ENCODE data around the gene DRD2. TPM values are rescaled to one million over a fixed set of nuclear protein-coding genes. Genes with fewer than 3 reads are reported as not detected.

DRD2 gene
- total RNA-seq, 2 experiments from 2014 or later = not detected

DNA sequence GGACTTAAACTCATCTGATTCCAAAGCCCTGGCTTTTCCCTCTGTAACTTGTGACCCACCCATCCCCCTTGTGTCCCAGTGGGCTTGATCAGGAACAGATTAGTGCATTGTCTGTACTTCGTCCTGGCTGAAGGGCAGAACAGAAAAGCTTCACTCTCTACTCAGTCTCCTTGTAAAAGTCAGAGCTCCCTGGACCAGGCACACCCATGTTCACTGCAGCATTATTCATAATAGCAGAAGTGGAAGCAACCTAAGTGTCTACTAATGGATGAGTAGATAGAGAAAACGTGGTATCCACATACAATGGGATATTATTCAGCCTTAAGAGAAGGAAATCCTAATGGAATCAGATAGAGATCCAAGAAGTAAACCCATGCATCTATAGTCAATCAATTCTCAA lies 20.7 kb downstream of the DRD2 start:
- H3K4me3 Mint-ChIP-seq = no peak overlapping the region
- H3K27me3 Mint-ChIP-seq (ENCODE audit: low read depth) = peaks cover 8% of the 10 kb centered on the region
- intact Hi-C loops (cut with micrococcal nuclease) = no loop called here
- CTCF ChIA-PET = no interaction called here
- no peaks in the 10 kb centered on the region for H3K4me1 Mint-ChIP-seq (ENCODE audit: low read depth)
- no peaks in the 10 kb centered on the region for H3K36me3 Mint-ChIP-seq (ENCODE audit: low read depth)
- H3K27ac Mint-ChIP-seq = no peak overlapping the region
- no peaks in the 10 kb centered on the region for H3K9me3 Mint-ChIP-seq
- no peak for DNase-seq

DNA sequence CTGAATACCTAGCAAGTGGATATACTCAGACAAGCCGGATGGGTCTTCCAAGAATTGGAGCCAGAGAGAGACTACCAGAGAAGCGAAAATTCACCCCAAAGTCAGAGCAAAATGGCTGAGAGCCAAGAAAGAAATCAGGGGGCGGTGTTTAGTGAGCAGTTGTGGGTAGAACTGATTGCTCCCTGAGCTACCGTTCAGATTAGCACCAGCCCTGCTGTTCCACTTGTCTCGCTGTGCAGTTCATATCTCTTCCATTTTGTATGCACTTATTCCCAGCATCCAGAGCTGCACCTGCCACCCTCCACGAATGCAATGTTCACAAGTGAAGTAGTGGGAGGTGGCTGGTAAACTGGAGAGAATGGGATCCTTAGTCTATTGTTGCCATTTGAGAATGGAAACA lies 25.5 kb downstream of the DRD2 start:
- no peak overlapping the region for H3K27ac Mint-ChIP-seq
- H3K9me3 Mint-ChIP-seq = no peaks in the 10 kb centered on the region
- H3K27me3 Mint-ChIP-seq (ENCODE audit: low read depth) = peaks cover 9% of the 10 kb centered on the region
- H3K4me3 Mint-ChIP-seq = no peak overlapping the region
- H3K4me1 Mint-ChIP-seq (ENCODE audit: low read depth) = no peaks in the 10 kb centered on the region
- CTCF ChIA-PET = no interaction called here
- no peaks in the 10 kb centered on the region for H3K36me3 Mint-ChIP-seq (ENCODE audit: low read depth)
- intact Hi-C loops (cut with micrococcal nuclease) = no loop called here
- no peak for DNase-seq

DNA sequence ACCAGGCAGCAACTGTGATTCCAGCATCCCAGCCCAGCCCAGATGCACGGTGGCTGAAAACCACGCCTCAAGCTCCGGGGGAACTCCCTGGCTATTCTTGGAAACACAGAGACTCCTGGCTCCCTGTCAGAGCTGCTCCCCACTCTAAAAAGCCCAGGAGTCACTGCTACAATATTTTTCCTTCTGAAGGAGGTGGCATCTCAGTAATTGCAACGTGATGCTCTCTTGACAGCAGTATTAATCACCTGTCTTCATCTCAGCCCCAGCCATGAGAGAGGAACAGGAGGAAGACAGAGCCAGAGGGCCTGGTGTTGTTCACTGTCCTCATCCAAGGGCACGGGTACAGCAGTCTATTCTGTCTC lies 26.9 kb downstream of the DRD2 start:
- CTCF ChIA-PET = no interaction called here
- H3K9me3 Mint-ChIP-seq = no peaks in the 10 kb centered on the region
- no peaks in the 10 kb centered on the region for H3K4me1 Mint-ChIP-seq (ENCODE audit: low read depth)
- intact Hi-C loops (cut with micrococcal nuclease) = no loop called here
- no peaks in the 10 kb centered on the region for H3K36me3 Mint-ChIP-seq (ENCODE audit: low read depth)
- H3K27me3 Mint-ChIP-seq (ENCODE audit: low read depth) = peaks cover 9% of the 10 kb centered on the region
- no peak overlapping the region for H3K4me3 Mint-ChIP-seq
- no peak overlapping the region for H3K27ac Mint-ChIP-seq
- DNase-seq = no peak

DNA sequence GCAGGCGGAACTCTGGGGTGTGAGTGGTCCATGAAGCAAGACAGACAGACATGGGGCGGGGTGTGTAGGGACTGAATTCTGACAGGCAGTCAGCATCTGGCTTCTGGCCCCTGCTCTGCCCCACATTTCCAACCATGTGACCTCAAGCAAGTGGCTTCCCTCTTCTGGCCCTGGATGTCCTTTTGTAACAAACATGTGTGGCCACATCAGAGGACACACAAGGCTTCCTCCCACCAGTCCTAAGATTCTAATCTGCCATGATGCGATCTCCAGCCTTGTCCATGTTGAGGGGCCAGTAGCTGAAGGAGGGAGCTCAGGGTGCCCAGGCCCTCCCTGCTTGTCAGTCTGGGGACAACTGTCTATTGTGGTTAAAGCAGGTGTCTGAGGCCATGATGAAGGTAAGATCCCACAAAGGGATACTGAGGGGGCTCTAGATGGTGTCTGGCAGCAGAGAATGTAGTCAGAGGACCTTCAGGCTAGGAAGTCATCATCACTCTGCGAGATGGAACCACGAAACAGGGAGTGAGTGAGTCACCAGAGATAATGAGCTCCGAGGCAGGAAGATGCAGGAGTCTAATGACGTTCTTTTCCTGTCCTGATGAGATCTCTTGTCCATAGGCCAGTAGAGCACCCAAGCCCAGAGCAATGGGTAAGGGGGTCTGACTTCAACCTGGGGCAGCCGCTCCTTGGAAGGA lies 27.4 kb downstream of the DRD2 start:
- intact Hi-C loops (cut with micrococcal nuclease) = no loop called here
- Mint-ChIP-seq H3K4me1 (ENCODE audit: low read depth) (no peaks in the 10 kb centered on the region), H3K36me3 (ENCODE audit: low read depth) (no peaks in the 10 kb centered on the region), H3K27ac (no peak overlapping the region), H3K9me3 (no peaks in the 10 kb centered on the region), H3K4me3 (no peak overlapping the region), H3K27me3 (ENCODE audit: low read depth) (peaks cover 9% of the 10 kb centered on the region)
- no peak for DNase-seq
- CTCF ChIA-PET = interaction anchor here (0.6 kb wide), 1 partner anchor 617 kb away, joined by 3 read pairs; no protein-coding TSS in a partner anchor

DNA sequence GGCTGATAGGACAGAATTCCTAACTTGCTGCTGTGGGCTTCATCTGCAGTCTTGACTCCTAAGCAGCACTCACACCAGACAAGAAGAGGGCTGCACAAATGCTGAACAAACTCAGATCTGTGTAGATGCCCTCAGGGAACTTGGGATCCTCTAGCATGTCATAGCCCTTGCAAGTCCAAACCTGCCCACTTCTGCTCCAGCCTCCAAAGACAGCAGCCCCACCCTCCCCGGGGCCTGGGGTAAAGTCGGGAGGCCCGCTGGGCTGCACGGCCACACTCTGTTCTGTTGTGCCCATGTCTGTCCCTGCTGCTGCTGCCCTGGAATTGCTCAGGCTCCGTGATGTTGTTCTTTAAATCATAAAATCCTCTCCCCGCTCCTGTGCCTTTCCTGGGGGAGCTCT lies 28.3 kb downstream of the DRD2 start:
- Mint-ChIP-seq H3K27ac (no peak overlapping the region), H3K4me3 (no peak overlapping the region), H3K4me1 (ENCODE audit: low read depth) (no peaks in the 10 kb centered on the region), H3K36me3 (ENCODE audit: low read depth) (no peaks in the 10 kb centered on the region), H3K9me3 (no peaks in the 10 kb centered on the region), H3K27me3 (ENCODE audit: low read depth) (peaks cover 9% of the 10 kb centered on the region)
- CTCF ChIA-PET = interaction anchor here (0.6 kb wide), 1 partner anchor 618 kb away, joined by 3 read pairs; no protein-coding TSS in a partner anchor
- intact Hi-C loops (cut with micrococcal nuclease) = no loop called here
- no peak for DNase-seq

DNA sequence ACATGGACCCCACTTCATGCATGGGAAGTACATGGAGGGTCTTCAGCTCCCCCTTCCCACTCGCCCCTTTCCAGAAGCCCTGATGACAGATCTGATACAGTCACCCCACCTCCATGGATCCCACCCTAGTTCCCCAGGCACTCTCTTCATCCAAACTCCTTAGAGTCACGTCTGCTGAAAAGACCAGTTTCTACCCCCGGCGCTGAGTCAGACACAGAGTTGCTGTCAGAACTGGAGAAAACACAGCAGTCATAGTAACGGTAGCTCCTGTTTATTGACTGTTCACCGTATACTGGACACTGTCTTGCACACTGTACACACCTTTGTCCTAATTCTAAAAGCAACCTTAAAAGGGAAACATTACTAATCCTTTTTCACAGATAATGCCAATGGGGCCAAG lies 29.1 kb downstream of the DRD2 start:
- Mint-ChIP-seq H3K4me1 (ENCODE audit: low read depth) (no peaks in the 10 kb centered on the region), H3K9me3 (no peaks in the 10 kb centered on the region), H3K36me3 (ENCODE audit: low read depth) (no peaks in the 10 kb centered on the region), H3K4me3 (no peak overlapping the region), H3K27ac (no peak overlapping the region), H3K27me3 (ENCODE audit: low read depth) (peaks cover 9% of the 10 kb centered on the region)
- CTCF ChIA-PET = no interaction called here
- DNase-seq = no peak
- intact Hi-C loops (cut with micrococcal nuclease) = no loop called here

DNA sequence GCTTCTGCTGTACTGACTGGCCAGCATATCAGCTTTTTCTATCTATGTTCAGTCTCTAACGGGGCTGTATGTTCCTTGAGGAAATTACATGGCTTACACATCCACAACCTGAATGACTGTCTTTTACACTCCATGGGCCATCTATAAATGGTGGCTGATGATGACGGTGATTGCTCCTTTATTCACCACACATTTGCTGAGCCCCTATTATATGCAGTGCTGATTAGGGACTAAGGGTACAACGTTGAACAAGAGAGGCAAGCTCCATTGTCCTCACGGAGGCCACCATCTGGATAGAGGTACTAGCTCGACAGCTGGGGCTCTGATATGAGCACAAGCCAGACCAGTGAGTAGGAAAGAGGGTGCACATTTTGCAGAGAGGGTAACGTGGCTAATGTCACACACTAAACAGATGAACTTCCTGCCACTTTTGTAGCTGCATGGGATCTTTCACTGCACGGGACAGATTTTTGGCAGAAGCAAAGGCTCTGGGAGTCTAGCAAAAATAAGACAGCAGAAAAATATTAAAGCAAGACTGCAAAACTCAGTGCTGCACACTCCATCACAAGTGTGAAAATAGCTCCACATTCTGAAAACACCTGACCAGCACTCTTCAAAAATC lies 30.6 kb downstream of the DRD2 start:
- intact Hi-C loops (cut with micrococcal nuclease) = no loop called here
- CTCF ChIA-PET = no interaction called here

DNA sequence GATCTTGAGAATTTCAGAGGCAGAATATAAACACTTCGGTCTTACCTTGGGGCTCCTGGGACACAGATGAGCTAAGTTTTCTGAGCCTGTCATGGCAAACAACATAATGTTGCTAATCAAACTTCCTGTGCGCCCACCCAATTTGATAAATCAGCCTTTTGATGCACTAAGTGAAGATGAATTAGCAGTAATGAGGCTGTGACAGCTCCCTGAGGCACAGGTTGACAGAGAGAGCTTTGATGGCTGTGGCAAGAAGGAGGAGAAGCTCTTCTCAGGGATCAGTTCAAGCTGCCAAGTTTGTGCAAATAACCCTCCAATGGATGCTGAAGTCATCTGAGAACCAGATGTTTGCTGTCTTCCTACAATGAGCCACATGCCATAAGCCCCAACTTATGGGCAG lies 34.4 kb downstream of the DRD2 start:
- CTCF ChIA-PET = interaction anchor here (0.7 kb wide), 1 partner anchor 90 kb away, joined by 3 read pairs; no protein-coding TSS in a partner anchor

More for the DNA sequence above, 30.6 kb downstream of the DRD2 start:
- Mint-ChIP-seq H3K36me3 (ENCODE audit: low read depth) (no peaks in the 10 kb centered on the region), H3K27ac (no peak overlapping the region), H3K9me3 (no peaks in the 10 kb centered on the region), H3K27me3 (ENCODE audit: low read depth) (peaks cover 13% of the 10 kb centered on the region), H3K4me1 (ENCODE audit: low read depth) (no peaks in the 10 kb centered on the region), H3K4me3 (no peak overlapping the region)
- no peak for DNase-seq

DNA sequence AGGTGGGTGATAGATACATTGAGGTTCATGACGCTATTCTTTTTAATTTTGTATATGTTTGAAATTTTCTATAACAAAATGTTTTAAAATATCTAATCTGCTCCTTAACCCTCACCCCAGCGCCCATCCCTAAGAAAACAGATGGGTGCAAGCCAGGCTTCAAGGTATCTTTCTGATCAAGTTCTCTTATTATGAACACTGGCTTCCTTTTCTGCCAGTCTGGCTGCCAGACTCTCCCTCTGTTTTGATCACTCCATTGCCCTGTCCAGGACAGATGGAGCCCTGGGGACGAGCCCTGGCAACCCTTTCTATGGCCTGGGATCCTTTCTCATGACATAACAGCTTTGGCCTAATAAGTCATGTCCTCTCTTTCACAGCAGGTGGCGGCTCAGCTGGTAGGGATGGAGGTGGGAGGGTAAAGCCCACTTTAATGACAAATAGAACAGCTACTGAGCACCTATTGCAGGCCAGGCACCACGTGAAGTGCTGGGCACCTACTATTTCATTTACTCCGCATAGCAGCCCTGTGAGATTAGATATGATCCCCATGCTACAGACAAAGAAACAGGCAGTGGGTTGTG lies 38.4 kb downstream of the DRD2 start:
- intact Hi-C loops (cut with micrococcal nuclease) = no loop called here
- H3K4me3 Mint-ChIP-seq = no peak overlapping the region
- H3K27ac Mint-ChIP-seq = no peak overlapping the region
- no peaks in the 10 kb centered on the region for H3K9me3 Mint-ChIP-seq
- H3K27me3 Mint-ChIP-seq (ENCODE audit: low read depth) = peaks cover 4% of the 10 kb centered on the region
- no peak for DNase-seq
- no peaks in the 10 kb centered on the region for H3K4me1 Mint-ChIP-seq (ENCODE audit: low read depth)
- CTCF ChIA-PET = no interaction called here
- no peaks in the 10 kb centered on the region for H3K36me3 Mint-ChIP-seq (ENCODE audit: low read depth)

More for the DNA sequence above, 34.4 kb downstream of the DRD2 start:
- no peak for DNase-seq
- H3K36me3 Mint-ChIP-seq (ENCODE audit: low read depth) = no peaks in the 10 kb centered on the region
- H3K4me3 Mint-ChIP-seq = no peak overlapping the region
- peaks cover 8% of the 10 kb centered on the region for H3K27me3 Mint-ChIP-seq (ENCODE audit: low read depth)
- H3K27ac Mint-ChIP-seq = no peak overlapping the region
- H3K4me1 Mint-ChIP-seq (ENCODE audit: low read depth) = no peaks in the 10 kb centered on the region
- intact Hi-C loops (cut with micrococcal nuclease) = no loop called here
- H3K9me3 Mint-ChIP-seq = no peaks in the 10 kb centered on the region

DNA sequence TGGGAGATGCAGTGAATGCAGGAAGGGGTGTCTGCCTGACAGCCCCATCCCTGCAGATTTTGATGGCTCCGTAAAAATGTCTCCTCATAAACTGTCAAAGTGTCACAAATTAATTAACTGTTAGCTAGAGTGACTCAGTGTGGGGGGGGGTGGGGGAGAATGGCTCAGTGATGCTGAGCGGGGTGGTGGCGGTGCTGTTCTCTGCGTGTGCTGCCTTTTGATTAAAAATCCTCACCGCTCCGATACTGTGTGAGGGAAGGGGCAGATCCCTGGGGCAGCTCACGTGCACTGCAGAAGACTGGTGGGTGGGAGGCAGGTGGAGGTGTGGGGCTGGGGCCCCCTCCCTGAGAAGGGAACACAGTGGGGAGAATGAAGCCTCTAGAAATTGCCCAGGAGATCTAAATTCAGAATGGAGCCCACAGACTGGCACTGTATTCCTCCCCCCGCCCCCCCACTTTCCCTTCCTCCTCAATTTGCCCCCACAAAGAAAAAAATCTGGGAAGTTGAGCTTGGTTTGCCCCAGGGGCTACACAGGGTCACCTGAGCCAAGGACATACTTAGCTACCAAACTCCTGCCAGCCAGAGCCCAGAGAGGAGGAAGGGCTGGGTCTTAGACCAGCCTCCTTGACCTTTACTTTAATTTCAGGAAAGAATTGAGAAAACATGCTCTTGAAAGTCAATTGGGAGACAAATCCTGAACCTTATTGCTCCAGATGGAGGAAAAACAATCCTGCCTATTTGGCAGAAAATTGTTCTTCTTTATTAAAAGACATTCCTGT lies 39.8 kb downstream of the DRD2 start:
- Mint-ChIP-seq H3K27ac (no peak overlapping the region), H3K27me3 (ENCODE audit: low read depth) (peaks cover 3% of the 10 kb centered on the region), H3K9me3 (no peaks in the 10 kb centered on the region), H3K36me3 (ENCODE audit: low read depth) (no peaks in the 10 kb centered on the region), H3K4me1 (ENCODE audit: low read depth) (no peaks in the 10 kb centered on the region), H3K4me3 (no peak overlapping the region)
- DNase-seq = no peak
- CTCF ChIA-PET = no interaction called here
- intact Hi-C loops (cut with micrococcal nuclease) = no loop called here

DNA sequence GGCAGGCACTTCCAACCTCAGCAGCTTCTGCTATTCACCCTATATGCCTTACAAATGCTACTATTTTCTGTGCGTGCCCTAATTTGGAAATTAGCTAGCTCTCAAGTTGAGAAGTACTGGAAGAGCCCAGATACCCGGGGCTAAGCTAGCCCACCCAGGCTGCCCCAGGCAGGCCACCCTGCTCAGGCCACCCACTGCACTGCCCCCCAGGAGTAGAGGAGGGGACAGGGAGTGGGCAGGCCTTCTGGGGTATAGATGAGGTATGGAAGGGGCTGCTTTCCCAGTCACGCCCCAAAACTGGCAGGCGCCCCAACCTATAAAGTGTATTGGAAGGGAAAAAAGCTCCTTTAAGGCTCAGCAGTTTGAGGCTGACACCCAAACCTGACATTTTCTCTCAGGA lies 43.5 kb downstream of the DRD2 start:
- CTCF ChIA-PET = no interaction called here
- H3K4me3 Mint-ChIP-seq = no peak overlapping the region

DNA sequence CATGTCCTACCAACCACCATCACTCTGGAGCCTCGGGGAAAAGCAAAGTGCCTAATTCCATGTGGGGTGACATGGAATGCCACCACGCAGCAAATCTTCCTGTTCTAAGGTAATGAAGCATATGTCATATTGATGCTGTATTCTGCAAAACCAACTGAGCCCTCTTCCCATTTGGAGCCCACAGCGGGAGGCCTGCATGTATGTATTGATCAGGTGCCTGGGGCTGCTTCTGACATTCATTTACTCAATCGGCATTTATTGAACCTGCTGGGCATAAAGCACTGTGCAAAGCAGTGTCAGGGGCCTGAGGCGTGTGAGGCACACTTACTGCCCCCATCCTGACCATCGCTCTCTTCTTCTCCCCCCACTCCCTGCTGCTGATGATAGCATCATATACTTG lies 48.5 kb downstream of the DRD2 start:
- Mint-ChIP-seq H3K9me3 (no peaks in the 10 kb centered on the region), H3K4me3 (no peak overlapping the region), H3K27me3 (ENCODE audit: low read depth) (no peaks in the 10 kb centered on the region), H3K27ac (no peak overlapping the region), H3K36me3 (ENCODE audit: low read depth) (no peaks in the 10 kb centered on the region), H3K4me1 (ENCODE audit: low read depth) (no peaks in the 10 kb centered on the region)
- DNase-seq = no peak
- intact Hi-C loops (cut with micrococcal nuclease) = no loop called here
- CTCF ChIA-PET = no interaction called here

More for the DNA sequence above, 43.5 kb downstream of the DRD2 start:
- H3K27me3 Mint-ChIP-seq (ENCODE audit: low read depth) = no peaks in the 10 kb centered on the region
- no peaks in the 10 kb centered on the region for H3K9me3 Mint-ChIP-seq
- no peak for DNase-seq
- H3K36me3 Mint-ChIP-seq (ENCODE audit: low read depth) = no peaks in the 10 kb centered on the region
- H3K4me1 Mint-ChIP-seq (ENCODE audit: low read depth) = no peaks in the 10 kb centered on the region
- H3K27ac Mint-ChIP-seq = no peak overlapping the region
- intact Hi-C loops (cut with micrococcal nuclease) = no loop called here
